Endodermal cell (in vitro differentiated cells): ENCODE results near the gene LRCH2. TPM values are rescaled to one million over a fixed set of nuclear protein-coding genes. Genes with fewer than 3 reads are reported as not detected.

Experiments used
- DNase-seq: peaks from one replicate; pipeline ENCODE4 v3.0.0-alpha.2; 2017
- H3K27ac ChIP-seq: 2 replicates; pipeline ENCODE4 v1.5.1; 2013; ENCODE audit warnings: mild to moderate bottlenecking, low read depth, low read length, moderate library complexity
- H3K27me3 ChIP-seq: 2 replicates; pipeline ENCODE4 v1.6.1; 2013; ENCODE audit warnings: mild to moderate bottlenecking, low read length, moderate library complexity; ENCODE audit not compliant: insufficient read depth, control insufficient read depth, poor library complexity, severe bottlenecking
- H3K36me3 ChIP-seq: 2 replicates; pipeline ENCODE4 v1.7.0; 2013; ENCODE audit warnings: mild to moderate bottlenecking, low read length, moderate library complexity; ENCODE audit not compliant: control insufficient read depth, insufficient read depth
- H3K4me1 ChIP-seq: one replicate; pipeline ENCODE4 v1.7.0; 2013; ENCODE audit warnings: low read length; ENCODE audit not compliant: control insufficient read depth, insufficient read depth
- H3K4me3 ChIP-seq: 2 replicates; pipeline ENCODE4 v1.5.1; 2013; ENCODE audit warnings: mild to moderate bottlenecking, low read length, moderate library complexity
- H3K9ac ChIP-seq: 2 replicates; pipeline ENCODE4 v1.6.1; 2013; ENCODE audit warnings: mild to moderate bottlenecking, low read length, moderate library complexity; ENCODE audit not compliant: poor library complexity, severe bottlenecking; ENCODE audit errors: extremely low read depth
- H3K9me3 ChIP-seq: 2 replicates; pipeline ENCODE4 v1.6.1; 2013; ENCODE audit warnings: mild to moderate bottlenecking, low read length, moderate library complexity; ENCODE audit not compliant: control insufficient read depth
- H3K27ac Mint-ChIP-seq: 2 replicates; pipeline ENCODE4 v1.8.0; 2020; ENCODE audit warnings: mixed read lengths
- H3K27me3 Mint-ChIP-seq: 2 replicates; pipeline ENCODE4 v1.8.0; 2021; ENCODE audit warnings: mild to moderate bottlenecking, mixed read lengths; ENCODE audit not compliant: insufficient read depth
- H3K36me3 Mint-ChIP-seq: 2 replicates; pipeline ENCODE4 v1.8.0; 2020; ENCODE audit warnings: low read depth, mixed read lengths
- H3K4me1 Mint-ChIP-seq: 2 replicates; pipeline ENCODE4 v1.8.0; 2020; ENCODE audit warnings: mixed read lengths
- H3K4me3 Mint-ChIP-seq: 2 replicates; pipeline ENCODE4 v1.8.0; 2020; ENCODE audit warnings: mild to moderate bottlenecking, moderate library complexity, mixed read lengths
- H3K9me3 Mint-ChIP-seq: 2 replicates; pipeline ENCODE4 v1.8.0; 2020; ENCODE audit warnings: mild to moderate bottlenecking, mixed read lengths
- CTCF ChIP-seq: fragments of 200-600 bp; sonication (generic); conservative IDR thresholded peaks from 2 replicates; pipeline ENCODE4 v1.5.0; 2021; ENCODE audit warnings: antibody characterized with exemption, mild to moderate bottlenecking
- WGBS, 2 experiments: methylation state at CpG; one replicate each; pipeline versions ENCODE4 v1.1.5 to v1.1.7; 2013; ENCODE audit warnings: missing lambda C conversion rate in 2 of 2, mixed read lengths in 1 of 2; ENCODE audit not compliant: insufficient coverage in 1 of 2, insufficient read length in 1 of 2; 5-methylcytosine and 5-hydroxymethylcytosine counted together
- total RNA-seq, 2 donors: library from RNA; stranded (reverse); fragmentation: NEBNext Ultra II Directional in 1 of 2; extraction: Animal tissue kit (Norgen Biotek cat#: 25700) in 1 of 2; gene quantifications; 2 replicates in 1 of 2; 3 replicates in 1 of 2; pipeline ENCODE4 v1.2.1, GENCODE V29; 2021

The LRCH2 gene
- total RNA-seq, 2 donors from 2014 or later: 1.0 to 2.8 TPM

- H3K27ac Mint-ChIP-seq: no peak overlapping the region
- no peaks in the 10 kb centered on the region for H3K9me3 Mint-ChIP-seq
- TF ChIP-seq CTCF: no peak
- DNase-seq: no peak
- Histone ChIP-seq H3K4me1 (no peaks in the 10 kb centered on the region), H3K9me3 (no peaks in the 10 kb centered on the region), H3K27ac (no peak overlapping the region), H3K27me3 (no peaks in the 10 kb centered on the region), H3K36me3 (no peaks in the 10 kb centered on the region), H3K4me3 (no peak overlapping the region), H3K9ac (no peak overlapping the region)
- H3K36me3 Mint-ChIP-seq: no peaks in the 10 kb centered on the region
- WGBS, 2 experiments: 90 to 93% methylated on average over 2 to 3 of the region's 3 CpGs
- H3K4me1 Mint-ChIP-seq: no peaks in the 10 kb centered on the region
- no peak overlapping the region for H3K4me3 Mint-ChIP-seq
- H3K27me3 Mint-ChIP-seq: no peaks in the 10 kb centered on the region
These were observed 99.5 kb downstream of the LRCH2 start for GRCh38 chrX:115134382-115134781.

- H3K27ac ChIP-seq: no peak overlapping the region
- no peaks in the 10 kb centered on the region for H3K9me3 ChIP-seq
- H3K4me3 Mint-ChIP-seq: no peak overlapping the region
- no peaks in the 10 kb centered on the region for H3K36me3 ChIP-seq
- H3K36me3 Mint-ChIP-seq: no peaks in the 10 kb centered on the region
- peaks cover 7% of the 10 kb centered on the region for H3K9me3 Mint-ChIP-seq
- H3K27me3 ChIP-seq: no peaks in the 10 kb centered on the region
- H3K4me1 Mint-ChIP-seq: peaks cover 5% of the 10 kb centered on the region
- H3K4me1 ChIP-seq: no peaks in the 10 kb centered on the region
- H3K9ac ChIP-seq: no peak overlapping the region
- no peak overlapping the region for H3K4me3 ChIP-seq
- DNase-seq: no peak
- H3K27ac Mint-ChIP-seq: no peak overlapping the region
- no peaks in the 10 kb centered on the region for H3K27me3 Mint-ChIP-seq
- TF ChIP-seq CTCF: no peak
These were observed 121.5 kb downstream of the LRCH2 start for GRCh38 chrX:115112411-115112810.

- WGBS, 2 experiments: 88% methylated on average over 4 of the region's 4 CpGs; no CpG with 5 or more reads in 1 of the 2 experiments
- Histone ChIP-seq H3K9me3 (no peaks in the 10 kb centered on the region), H3K4me1 (no peaks in the 10 kb centered on the region), H3K27ac (no peak overlapping the region), H3K4me3 (no peak overlapping the region), H3K9ac (no peak overlapping the region), H3K36me3 (no peaks in the 10 kb centered on the region), H3K27me3 (no peaks in the 10 kb centered on the region)
- TF ChIP-seq CTCF: no peak
- H3K9me3 Mint-ChIP-seq: peaks cover 13% of the 10 kb centered on the region
- no peaks in the 10 kb centered on the region for H3K36me3 Mint-ChIP-seq
- H3K27ac Mint-ChIP-seq: no peak overlapping the region
- no peaks in the 10 kb centered on the region for H3K27me3 Mint-ChIP-seq
- H3K4me1 Mint-ChIP-seq: no peaks in the 10 kb centered on the region
- no peak for DNase-seq
- no peak overlapping the region for H3K4me3 Mint-ChIP-seq
These were observed 135.0 kb downstream of the LRCH2 start for GRCh38 chrX:115098897-115099296.
